Mesenteric fat pad (tissue), 1 donor: ENCODE measurements around the gene SPNS3. TPM values are rescaled to one million over a fixed set of nuclear protein-coding genes. Genes with fewer than 3 reads are reported as not detected.

Experiments used
- DNase-seq: peaks from one replicate; pipeline ENCODE4 v3.0.0-alpha.2; 2020; ENCODE audit warnings: low spot score
- total RNA-seq: library from RNA; stranded (reverse); fragmentation: NEBNext Ultra II Directional; extraction: Animal tissue kit (Norgen Biotek cat#: 25700); gene quantifications from one replicate; pipeline ENCODE4 v1.2.1, GENCODE V29; 2021
- donor health status: DM: yes; HTN: yes; CAD: no.

Gene SPNS3
- total RNA-seq, 1 donor from 2014 or later: not detected

- DNase-seq: no peak
Observed at GRCh38 chr17:4487820-4488716, 54.3 kb downstream of the SPNS3 start.

- no peak for DNase-seq
Observed at GRCh38 chr17:4488989-4489595, 55.4 kb downstream of the SPNS3 start.

- DNase-seq: no peak
Observed at GRCh38 chr17:4490109-4490591, 56.4 kb downstream of the SPNS3 start.

- no peak for DNase-seq
Observed at GRCh38 chr17:4490637-4491061, 56.9 kb downstream of the SPNS3 start.

- DNase-seq: no peak
Observed at GRCh38 chr17:4492721-4493561, 59.2 kb downstream of the SPNS3 start.

- DNase-seq: no peak
Observed at GRCh38 chr17:4497101-4497824, 63.5 kb downstream of the SPNS3 start.

- no peak for DNase-seq
Observed at GRCh38 chr17:4498461-4499397, 65.0 kb downstream of the SPNS3 start, which contains the start of gene SPNS2. Gene SPNS2, plus strand, starts transcription at chr17:4498881. Its CDS starts 167 bp downstream, at chr17:4499048.

- no peak for DNase-seq
Observed at GRCh38 chr17:4499431-4500190, 65.9 kb downstream of the SPNS3 start.

- no peak for DNase-seq
Observed at GRCh38 chr17:4500191-4500571, 66.4 kb downstream of the SPNS3 start.

GRCh38 chr17:4501295-4501949 is 67.7 kb downstream of the SPNS3 start:
- no peak for DNase-seq

- no peak for DNase-seq
Observed at GRCh38 chr17:4502466-4503154, 68.9 kb downstream of the SPNS3 start.

- no peak for DNase-seq
Observed at GRCh38 chr17:4503283-4504025, 69.7 kb downstream of the SPNS3 start.

GRCh38 chr17:4504188-4504587 is 70.4 kb downstream of the SPNS3 start:
- no peak for DNase-seq

GRCh38 chr17:4505187-4505586 is 71.4 kb downstream of the SPNS3 start:
- no peak for DNase-seq

- no peak for DNase-seq
Observed at GRCh38 chr17:4506175-4506813, 72.6 kb downstream of the SPNS3 start.

- no peak for DNase-seq
Observed at GRCh38 chr17:4506892-4507291, 73.2 kb downstream of the SPNS3 start.
